ENCODE measurements around the gene ZDHHC24.
A peak's percentile ranks its signal among the peaks of the same experiment; 100 is the strongest.
"Not testable (repeated sequence)": the region's sequence is repeated elsewhere in the genome, so short reads cannot be mapped to it uniquely, and the experiment has no call there.

ZDHHC24 gene

DNA sequence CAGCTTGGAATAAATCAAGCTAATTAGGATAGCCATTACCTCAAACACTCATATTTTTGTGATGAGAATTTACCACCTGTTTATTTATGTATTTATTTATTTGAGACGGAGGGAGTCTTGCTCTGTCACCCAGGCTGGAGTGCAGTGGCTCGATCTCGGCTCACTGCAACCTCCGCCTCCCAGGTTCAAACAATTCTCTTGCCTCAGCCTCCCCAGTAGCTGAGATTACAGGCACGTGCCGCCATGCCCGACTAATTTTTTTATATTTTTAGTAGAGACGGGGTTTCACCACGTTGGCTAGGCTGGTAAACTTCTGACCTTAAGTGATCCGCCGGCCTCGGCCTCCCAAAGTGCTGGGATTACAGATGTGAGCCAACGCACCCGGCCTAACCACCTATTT lies 896 bp downstream of the ZDHHC24 start:
- H3K27ac Mint-ChIP-seq, result peak overlapping the region; percentile 67
- peak overlapping the region; percentile 90 for H3K4me3 Mint-ChIP-seq
- not testable (repeated sequence) for H3K9me3 Mint-ChIP-seq; H3K36me3 Mint-ChIP-seq (ENCODE audit: low read depth)
- peaks cover 22% of the 10 kb centered on the region for H3K4me1 Mint-ChIP-seq (ENCODE audit: low read depth)
- H3K27me3 Mint-ChIP-seq (ENCODE audit: low read depth), result peaks cover 10% of the 10 kb centered on the region

DNA sequence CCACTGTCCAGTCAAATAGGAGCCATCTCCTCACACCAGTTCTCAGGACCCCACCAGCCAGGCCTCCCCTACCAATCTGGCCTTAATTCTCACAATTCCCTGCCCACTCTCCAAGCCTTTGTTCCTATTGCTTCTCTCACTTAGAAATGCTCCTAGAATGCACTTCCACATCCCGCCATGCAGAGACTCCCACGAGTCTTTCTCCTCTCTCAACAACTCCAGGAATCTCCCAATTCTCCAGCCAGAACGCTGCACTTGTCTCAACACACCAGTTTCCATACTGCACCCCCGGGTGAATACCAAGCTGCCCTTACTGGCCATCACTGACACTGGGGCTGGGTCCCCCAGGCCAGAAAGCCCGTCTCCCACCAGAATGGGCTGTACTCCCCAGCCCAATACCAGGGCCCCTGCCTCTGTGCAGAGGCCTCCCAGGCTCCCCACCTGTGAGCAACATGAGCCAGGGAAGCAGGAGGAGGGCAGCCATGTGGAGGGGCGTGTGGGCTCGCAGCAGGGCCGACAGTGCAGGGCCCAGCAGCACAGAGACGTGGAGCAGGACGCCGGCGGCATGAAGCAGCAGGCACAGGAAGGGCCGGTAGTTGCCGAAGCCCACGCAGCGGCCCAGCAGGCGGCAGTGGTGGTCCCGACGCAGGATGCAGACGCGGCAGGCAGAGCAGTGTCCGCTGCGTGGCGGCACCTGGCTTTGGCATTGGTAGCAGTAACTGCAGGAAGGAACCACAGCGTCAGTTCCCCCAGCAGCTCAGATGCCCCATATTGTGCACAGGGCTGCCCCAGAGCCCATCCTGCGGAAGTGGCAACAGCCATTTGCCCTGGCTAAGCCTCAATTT lies 2.4 kb downstream of the ZDHHC24 start:
- no peaks in the 10 kb centered on the region for H3K9me3 Mint-ChIP-seq
- peak overlapping the region; percentile 73 for H3K4me3 Mint-ChIP-seq
- H3K27ac Mint-ChIP-seq, result peak overlapping the region; percentile 73
- peaks cover 22% of the 10 kb centered on the region for H3K4me1 Mint-ChIP-seq (ENCODE audit: low read depth)
- H3K36me3 Mint-ChIP-seq (ENCODE audit: low read depth), result peaks cover 15% of the 10 kb centered on the region
- H3K27me3 Mint-ChIP-seq (ENCODE audit: low read depth), result peaks cover 2% of the 10 kb centered on the region

DNA sequence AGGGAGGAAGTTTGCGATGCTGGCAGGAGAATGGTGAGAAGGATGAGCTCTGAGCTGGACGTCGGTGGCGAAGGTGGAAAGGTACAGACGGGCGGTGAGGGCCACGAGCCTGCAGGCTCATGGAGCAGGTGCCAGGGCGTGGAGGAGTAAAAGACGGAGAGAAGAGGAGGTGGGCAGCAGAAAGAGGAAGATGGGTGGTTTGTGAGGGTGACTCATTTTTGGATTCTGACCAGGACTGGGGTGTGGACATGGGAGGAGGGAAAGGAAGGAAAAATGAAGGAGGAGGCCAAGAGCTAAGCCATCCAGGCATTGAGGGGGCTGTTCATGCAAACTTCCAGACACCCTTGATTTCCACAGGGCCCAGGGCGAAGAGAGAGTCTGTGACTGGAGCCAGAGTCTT lies 3.5 kb downstream of the ZDHHC24 start:
- Mint-ChIP-seq H3K36me3 (ENCODE audit: low read depth) (peaks cover 16% of the 10 kb centered on the region), H3K27ac (peak overlapping the region; percentile 29), H3K9me3 (no peaks in the 10 kb centered on the region)

DNA sequence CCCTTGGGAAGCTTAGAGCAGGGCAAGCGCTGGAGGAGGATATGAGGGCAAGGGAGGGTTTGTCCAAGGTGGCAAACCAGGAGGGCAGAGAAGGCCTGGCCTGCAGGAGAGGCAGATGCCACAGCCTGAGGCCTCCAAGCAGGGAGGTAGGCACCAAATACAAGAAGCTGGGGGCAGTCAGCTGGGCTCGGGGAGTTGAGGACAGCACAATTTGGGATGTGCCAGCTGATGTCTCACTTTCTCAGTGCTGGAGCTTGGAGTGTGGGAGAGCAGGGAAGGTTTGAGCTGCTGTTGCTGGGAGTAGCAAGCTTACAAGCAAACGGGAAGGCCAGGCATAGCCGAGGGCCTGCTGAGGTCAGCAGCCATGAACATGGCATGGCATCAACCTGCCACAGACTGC lies 4.0 kb downstream of the ZDHHC24 start:
- Mint-ChIP-seq H3K27ac (no peak overlapping the region), H3K27me3 (ENCODE audit: low read depth) (no peaks in the 10 kb centered on the region), H3K36me3 (ENCODE audit: low read depth) (peaks cover 16% of the 10 kb centered on the region), H3K4me3 (no peak overlapping the region), H3K4me1 (ENCODE audit: low read depth) (peaks cover 22% of the 10 kb centered on the region), H3K9me3 (no peaks in the 10 kb centered on the region)

More for the DNA sequence above, 3.5 kb downstream of the ZDHHC24 start:
- Mint-ChIP-seq H3K4me3 (no peak overlapping the region), H3K27me3 (ENCODE audit: low read depth) (no peaks in the 10 kb centered on the region), H3K4me1 (ENCODE audit: low read depth) (peaks cover 22% of the 10 kb centered on the region)

DNA sequence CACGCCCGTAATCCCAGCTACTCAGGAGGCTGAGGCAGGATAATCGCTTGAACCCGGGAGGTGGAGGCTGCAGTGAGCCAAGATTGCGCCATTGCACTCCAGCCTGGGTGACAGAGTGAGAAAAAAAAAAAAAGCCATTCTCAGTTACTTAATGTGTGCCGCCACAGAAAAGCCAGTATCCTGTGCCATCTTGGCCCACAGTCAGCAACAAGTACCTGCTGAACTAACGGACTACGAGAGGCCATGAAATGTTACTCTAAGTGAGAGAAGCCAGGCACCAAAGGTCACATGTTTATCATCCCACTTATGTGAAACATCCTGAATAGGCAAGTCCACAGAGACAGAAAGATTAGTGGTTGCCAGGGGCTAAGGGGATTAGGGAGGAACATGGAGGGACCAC lies 5.2 kb downstream of the ZDHHC24 start:
- H3K27ac Mint-ChIP-seq; H3K27me3 Mint-ChIP-seq (ENCODE audit: low read depth); H3K4me3 Mint-ChIP-seq; H3K9me3 Mint-ChIP-seq: not testable (repeated sequence)
- peaks cover 20% of the 10 kb centered on the region for H3K36me3 Mint-ChIP-seq (ENCODE audit: low read depth)
- peaks cover 22% of the 10 kb centered on the region for H3K4me1 Mint-ChIP-seq (ENCODE audit: low read depth)

DNA sequence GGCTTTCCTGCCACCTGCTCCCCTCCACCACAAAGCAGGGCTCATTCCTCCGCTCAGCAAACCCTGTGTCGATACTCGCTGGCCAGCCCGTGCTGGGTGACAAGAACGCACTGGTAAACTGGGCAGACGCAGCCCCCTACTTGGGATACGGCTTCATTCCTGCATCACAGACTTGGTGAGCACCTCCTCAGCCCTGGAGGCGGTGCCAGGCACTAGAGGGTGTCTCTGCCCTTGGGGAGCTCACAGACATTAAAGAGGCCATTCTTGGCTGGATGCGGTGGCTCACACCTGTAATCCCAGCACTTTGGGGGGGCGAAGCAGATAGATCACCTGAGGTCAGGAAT lies 6.0 kb downstream of the ZDHHC24 start:
- peaks cover 22% of the 10 kb centered on the region for H3K36me3 Mint-ChIP-seq (ENCODE audit: low read depth)
- no peaks in the 10 kb centered on the region for H3K9me3 Mint-ChIP-seq
- no peak overlapping the region for H3K27ac Mint-ChIP-seq
- H3K27me3 Mint-ChIP-seq (ENCODE audit: low read depth), result no peaks in the 10 kb centered on the region
- no peak overlapping the region for H3K4me3 Mint-ChIP-seq
- H3K4me1 Mint-ChIP-seq (ENCODE audit: low read depth), result peaks cover 19% of the 10 kb centered on the region

DNA sequence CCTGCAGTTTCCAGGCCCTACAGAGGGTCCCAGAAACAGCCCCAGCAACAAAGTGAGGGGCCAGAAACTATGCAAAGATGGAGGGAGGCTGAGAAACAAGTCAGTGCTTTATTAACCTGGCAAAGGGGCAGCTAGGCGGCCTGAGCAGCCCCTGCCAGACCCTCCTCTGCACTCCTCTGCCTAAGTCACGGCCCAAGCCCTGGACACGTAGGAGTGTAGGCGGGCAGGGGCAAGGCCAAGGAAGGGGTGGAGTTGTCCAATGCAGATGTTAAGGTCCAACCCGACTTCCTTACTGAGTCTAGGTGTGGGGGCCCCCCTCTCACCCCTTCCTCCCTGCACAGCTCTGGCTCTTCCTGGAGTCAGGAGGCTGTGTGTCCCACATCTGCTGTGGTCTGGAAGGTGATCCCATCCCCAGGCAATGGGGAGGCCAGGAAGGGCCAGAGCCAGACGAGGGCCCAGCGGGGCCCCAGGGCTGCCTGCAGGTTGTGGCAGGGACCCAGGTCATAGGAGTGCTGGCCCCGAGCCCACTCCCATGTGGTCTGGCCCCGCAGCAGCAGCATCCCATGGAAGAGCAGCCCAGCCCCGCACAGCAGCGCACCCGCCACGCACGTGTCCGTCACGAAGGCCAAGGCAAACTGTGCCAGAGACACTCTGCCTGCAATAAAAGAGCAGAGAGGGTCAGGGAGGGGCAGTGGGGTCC lies 6.5 kb downstream of the ZDHHC24 start:
- H3K4me1 Mint-ChIP-seq (ENCODE audit: low read depth), result peaks cover 17% of the 10 kb centered on the region
- no peaks in the 10 kb centered on the region for H3K27me3 Mint-ChIP-seq (ENCODE audit: low read depth)
- no peak overlapping the region for H3K27ac Mint-ChIP-seq
- no peaks in the 10 kb centered on the region for H3K9me3 Mint-ChIP-seq
- no peak overlapping the region for H3K4me3 Mint-ChIP-seq
- peaks cover 21% of the 10 kb centered on the region for H3K36me3 Mint-ChIP-seq (ENCODE audit: low read depth)

DNA sequence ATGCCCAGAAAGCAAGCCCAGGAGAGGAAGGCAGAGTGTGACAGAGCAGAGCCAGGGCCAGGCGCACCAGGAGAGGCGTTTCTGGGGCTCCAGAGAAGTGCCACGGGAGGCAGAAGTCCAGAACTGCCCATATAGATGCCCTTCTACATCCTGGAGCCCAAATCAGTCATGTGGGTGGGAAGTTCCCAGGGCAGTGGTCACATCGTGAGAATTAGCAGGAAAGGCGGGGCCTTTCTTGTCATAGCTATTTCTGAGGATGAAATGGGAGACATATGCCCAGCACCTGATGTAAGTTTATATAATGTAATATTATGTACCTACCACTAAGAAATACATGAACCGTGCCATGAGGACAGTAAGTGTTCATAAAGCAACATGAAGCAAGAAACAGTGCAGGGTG lies 13.1 kb downstream of the ZDHHC24 start:
- H3K36me3 Mint-ChIP-seq (ENCODE audit: low read depth), result peaks cover 8% of the 10 kb centered on the region
- H3K27ac Mint-ChIP-seq, result no peak overlapping the region
- peaks cover 6% of the 10 kb centered on the region for H3K4me1 Mint-ChIP-seq (ENCODE audit: low read depth)
- no peaks in the 10 kb centered on the region for H3K27me3 Mint-ChIP-seq (ENCODE audit: low read depth)
- no peaks in the 10 kb centered on the region for H3K9me3 Mint-ChIP-seq
- no peak overlapping the region for H3K4me3 Mint-ChIP-seq

DNA sequence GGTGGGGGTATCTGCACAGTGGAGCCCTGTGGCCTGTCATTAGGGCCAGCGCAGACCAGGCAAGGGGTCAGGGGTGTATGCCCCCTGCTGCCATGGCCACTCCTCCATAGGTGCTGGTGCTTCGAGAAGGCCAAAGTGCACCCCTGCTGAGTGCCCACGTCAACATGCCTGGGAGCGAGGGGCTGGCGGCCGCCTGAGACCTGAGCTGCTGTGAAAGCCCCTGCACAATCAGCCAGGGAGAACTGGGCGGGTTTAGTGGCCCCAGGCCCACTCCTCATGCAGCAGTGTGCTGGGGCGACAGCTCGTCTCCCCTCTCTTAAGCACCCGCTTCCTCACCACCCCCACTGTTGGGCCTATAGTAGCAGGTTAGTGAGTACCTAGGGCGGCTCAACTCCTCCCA lies 14.0 kb downstream of the ZDHHC24 start:
- Mint-ChIP-seq H3K9me3 (no peaks in the 10 kb centered on the region), H3K4me1 (ENCODE audit: low read depth) (peaks cover 6% of the 10 kb centered on the region)

DNA sequence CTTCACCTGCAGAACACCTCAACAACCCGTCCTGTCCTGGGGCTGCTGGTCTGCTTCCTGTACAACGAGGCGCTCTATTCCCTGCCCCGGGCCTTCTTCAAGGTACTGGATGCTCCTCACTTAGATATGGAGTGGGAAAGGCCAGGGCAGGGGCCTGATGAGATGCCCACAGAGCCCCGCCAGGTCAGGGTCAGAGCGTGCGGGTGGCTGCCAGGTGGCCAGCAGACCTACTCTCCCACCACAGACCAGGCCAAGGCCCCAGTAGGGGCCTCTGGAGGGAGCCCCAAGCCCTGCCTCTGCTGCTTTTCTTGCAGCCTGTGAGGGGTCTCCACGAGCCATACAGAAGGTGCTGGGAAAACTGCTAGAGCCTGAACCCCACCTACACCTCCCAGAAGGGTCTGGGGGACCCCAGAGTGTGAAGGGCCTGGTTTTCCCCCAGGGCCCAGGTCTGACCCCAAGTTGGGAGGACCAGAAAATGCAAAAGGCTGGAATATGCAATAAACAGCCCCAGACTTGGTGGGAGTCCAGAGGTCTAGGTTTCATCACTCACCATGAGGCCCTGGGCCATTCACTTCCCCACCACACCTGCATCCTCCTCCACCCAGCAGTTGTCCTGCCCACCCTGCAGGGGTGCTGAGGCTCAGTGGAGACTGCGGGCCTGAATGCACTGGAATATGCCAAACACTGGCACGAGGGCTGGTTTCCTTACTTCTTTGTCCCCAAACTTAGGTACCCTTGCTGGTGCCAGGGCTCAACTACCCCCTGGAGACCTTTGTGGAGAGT lies 14.7 kb downstream of the ZDHHC24 start:
- Mint-ChIP-seq H3K4me3 (no peak overlapping the region), H3K36me3 (ENCODE audit: low read depth) (peaks cover 7% of the 10 kb centered on the region), H3K27ac (no peak overlapping the region), H3K27me3 (ENCODE audit: low read depth) (no peaks in the 10 kb centered on the region), H3K4me1 (ENCODE audit: low read depth) (peaks cover 6% of the 10 kb centered on the region), H3K9me3 (no peaks in the 10 kb centered on the region)

More for the DNA sequence above, 14.0 kb downstream of the ZDHHC24 start:
- Mint-ChIP-seq H3K27me3 (ENCODE audit: low read depth) (no peaks in the 10 kb centered on the region), H3K4me3 (no peak overlapping the region), H3K36me3 (ENCODE audit: low read depth) (peaks cover 8% of the 10 kb centered on the region), H3K27ac (no peak overlapping the region)

DNA sequence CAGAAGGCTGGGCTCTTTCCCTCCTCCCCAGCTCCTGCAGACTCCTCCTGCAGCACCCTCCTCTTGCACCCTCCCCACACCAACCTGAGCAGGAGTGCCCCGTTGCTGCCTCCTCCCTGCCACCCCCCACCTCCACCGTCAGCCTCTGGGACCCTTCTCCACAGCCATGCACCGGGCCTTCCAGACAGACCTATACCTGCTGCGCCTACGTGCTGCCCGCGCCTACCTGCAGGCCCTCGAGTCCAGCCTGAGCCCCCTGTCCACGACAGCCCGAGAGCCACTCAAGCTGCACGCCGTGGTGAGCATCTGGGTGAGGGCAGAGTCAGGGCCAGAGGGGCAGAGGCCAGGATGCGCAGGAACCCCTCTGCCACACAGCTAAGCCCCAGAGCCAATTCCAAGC lies 16.2 kb downstream of the ZDHHC24 start:
- Mint-ChIP-seq H3K27ac (no peak overlapping the region), H3K4me3 (no peak overlapping the region)

DNA sequence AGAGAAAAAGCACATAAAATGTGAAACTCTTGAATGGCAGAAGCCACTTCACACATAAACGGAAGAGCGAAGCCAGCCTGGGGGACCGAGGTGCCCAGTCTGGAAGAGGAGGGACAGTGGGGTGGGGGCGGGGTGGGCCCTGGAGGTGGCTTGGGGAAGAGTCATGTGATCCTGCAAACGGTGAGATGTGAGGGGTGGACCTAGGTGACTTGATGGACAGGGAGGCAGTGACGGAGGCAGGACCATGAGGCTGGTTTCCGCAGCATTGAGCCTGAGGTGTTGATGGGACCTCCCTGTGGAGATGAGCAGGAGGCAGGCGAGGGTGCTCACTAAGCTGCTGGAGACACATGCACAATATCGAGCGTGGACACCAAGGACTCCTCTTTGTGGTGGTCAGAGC lies 16.8 kb downstream of the ZDHHC24 start:
- Mint-ChIP-seq H3K9me3 (no peaks in the 10 kb centered on the region), H3K27ac (peak overlapping the region; percentile 55), H3K36me3 (ENCODE audit: low read depth) (peaks cover 2% of the 10 kb centered on the region), H3K27me3 (ENCODE audit: low read depth) (no peaks in the 10 kb centered on the region), H3K4me1 (ENCODE audit: low read depth) (peaks cover 6% of the 10 kb centered on the region), H3K4me3 (no peak overlapping the region)

More for the DNA sequence above, 16.2 kb downstream of the ZDHHC24 start:
- Mint-ChIP-seq H3K9me3 (no peaks in the 10 kb centered on the region), H3K4me1 (ENCODE audit: low read depth) (peaks cover 6% of the 10 kb centered on the region), H3K36me3 (ENCODE audit: low read depth) (peaks cover 2% of the 10 kb centered on the region), H3K27me3 (ENCODE audit: low read depth) (no peaks in the 10 kb centered on the region)

DNA sequence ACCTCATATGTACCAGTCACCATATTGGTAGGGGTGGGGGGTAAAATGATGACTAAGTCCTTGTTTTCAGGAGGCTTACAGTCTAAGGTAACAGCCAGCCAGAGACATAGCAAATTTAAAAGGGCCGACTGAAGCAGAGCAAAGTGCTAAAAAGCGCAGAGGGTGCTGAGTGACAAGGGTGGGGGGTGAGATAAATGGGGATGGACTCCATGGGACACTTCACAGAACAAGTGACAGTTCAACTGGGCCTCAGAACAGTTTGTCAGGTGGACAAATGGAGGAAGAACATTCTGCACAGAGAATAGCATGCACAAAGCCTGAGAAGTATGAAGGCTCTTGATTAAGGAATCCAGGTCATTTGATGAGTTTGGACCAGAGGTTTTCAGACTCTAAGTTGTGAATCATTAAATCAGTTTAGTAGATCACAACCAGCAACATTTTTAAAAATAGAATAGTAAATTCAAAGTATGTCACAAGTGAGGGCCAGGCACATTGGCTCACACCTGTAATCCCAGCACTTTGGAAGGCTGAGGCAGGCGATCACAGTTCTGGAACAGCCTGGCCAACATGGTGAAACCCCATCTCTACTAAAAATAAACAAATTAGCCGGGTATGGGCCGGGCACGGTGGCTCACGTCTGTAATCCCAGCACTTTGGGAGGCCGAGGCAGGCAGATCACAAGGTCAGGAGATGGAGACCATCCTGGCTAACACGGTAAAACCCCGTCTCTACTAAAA lies 21.4 kb downstream of the ZDHHC24 start:
- Mint-ChIP-seq H3K4me1 (ENCODE audit: low read depth) (no peaks in the 10 kb centered on the region), H3K27ac (no peak overlapping the region), H3K4me3 (no peak overlapping the region), H3K36me3 (ENCODE audit: low read depth) (peaks cover 12% of the 10 kb centered on the region), H3K9me3 (no peaks in the 10 kb centered on the region), H3K27me3 (ENCODE audit: low read depth) (no peaks in the 10 kb centered on the region)

DNA sequence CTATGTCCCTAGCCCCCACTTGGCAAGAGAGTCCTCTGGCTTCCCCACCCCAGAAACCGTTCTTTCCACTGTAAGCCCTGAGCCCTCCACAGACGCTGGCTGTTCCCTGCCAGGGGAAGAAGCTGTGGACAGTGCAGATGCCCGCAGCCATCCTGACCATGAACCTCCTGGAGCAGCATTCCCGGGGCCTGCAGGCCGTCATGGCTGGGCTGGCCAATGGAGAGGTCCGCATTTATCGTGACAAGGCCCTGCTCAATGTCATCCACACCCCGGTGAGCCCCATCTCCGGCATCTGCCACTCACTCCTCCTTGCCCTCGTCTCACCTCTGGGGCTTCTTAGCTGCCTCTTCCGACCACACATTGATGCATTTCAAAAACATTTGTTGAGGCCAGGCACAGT lies 22.2 kb downstream of the ZDHHC24 start:
- no peaks in the 10 kb centered on the region for H3K4me1 Mint-ChIP-seq (ENCODE audit: low read depth)
- H3K9me3 Mint-ChIP-seq, result no peaks in the 10 kb centered on the region
- H3K27me3 Mint-ChIP-seq (ENCODE audit: low read depth), result no peaks in the 10 kb centered on the region
- H3K27ac Mint-ChIP-seq, result no peak overlapping the region
- peaks cover 13% of the 10 kb centered on the region for H3K36me3 Mint-ChIP-seq (ENCODE audit: low read depth)
- H3K4me3 Mint-ChIP-seq, result no peak overlapping the region
